Hematopoietic multipotent progenitor cell treated with erythropoietin and hydrocortisone succinate and interleukin-3 and kit ligand, for 6 days (in vitro differentiated cells): ENCODE measurements around the gene JMJD8.
"Not testable (repeated sequence)": the region's sequence is repeated elsewhere in the genome, so short reads cannot be mapped to it uniquely, and the experiment has no call there.

ENCODE experiments used
- DNase-seq: peaks from one replicate; pipeline ENCODE4 v3.0.0-alpha.2; 2015

Gene JMJD8

DNA sequence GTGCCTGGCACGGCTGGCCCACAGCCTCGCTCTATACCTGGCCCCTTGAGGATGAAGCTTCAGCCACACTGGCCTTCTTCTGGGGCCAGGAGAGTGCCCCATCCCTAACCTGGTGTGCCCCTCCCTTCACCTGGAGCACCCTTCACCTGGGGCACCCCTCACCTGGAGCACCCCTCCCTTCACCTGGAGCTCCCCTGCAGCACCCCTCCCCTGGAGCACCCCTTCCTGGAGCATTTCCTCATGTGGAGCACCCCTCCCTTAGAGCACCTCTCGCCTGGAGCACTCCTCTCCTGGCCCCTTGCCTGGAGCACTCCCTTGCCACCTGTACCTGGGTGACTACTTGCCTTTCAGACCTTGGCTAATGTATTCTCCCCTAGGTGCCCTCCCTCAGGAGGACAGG lies 23.9 kb upstream of the JMJD8 start:
- DNase-seq, result no peak

DNA sequence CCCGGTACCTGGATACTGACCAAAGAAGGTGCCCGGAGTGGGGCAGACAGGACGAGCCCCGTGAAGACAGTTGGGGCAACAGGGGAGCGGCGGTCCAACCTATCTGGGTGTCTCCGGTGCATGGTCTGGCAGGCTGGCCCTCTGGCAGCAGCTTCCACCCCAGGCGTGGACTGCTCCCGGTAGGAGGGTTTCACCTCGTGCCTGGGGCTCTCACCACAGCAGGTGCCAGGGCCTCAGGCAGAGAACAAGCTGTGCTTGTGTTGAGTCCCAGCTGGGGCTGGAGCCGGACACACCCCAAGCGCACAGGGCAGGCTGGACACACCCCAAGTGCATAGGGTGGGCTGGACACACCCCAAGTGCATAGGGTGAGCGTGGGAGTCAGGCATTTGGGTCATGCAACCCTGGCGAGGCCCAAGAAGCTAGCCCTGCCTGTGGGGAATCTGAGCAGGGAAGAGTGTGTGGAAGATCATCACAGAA lies 23.0 kb upstream of the JMJD8 start:
- no peak for DNase-seq

DNA sequence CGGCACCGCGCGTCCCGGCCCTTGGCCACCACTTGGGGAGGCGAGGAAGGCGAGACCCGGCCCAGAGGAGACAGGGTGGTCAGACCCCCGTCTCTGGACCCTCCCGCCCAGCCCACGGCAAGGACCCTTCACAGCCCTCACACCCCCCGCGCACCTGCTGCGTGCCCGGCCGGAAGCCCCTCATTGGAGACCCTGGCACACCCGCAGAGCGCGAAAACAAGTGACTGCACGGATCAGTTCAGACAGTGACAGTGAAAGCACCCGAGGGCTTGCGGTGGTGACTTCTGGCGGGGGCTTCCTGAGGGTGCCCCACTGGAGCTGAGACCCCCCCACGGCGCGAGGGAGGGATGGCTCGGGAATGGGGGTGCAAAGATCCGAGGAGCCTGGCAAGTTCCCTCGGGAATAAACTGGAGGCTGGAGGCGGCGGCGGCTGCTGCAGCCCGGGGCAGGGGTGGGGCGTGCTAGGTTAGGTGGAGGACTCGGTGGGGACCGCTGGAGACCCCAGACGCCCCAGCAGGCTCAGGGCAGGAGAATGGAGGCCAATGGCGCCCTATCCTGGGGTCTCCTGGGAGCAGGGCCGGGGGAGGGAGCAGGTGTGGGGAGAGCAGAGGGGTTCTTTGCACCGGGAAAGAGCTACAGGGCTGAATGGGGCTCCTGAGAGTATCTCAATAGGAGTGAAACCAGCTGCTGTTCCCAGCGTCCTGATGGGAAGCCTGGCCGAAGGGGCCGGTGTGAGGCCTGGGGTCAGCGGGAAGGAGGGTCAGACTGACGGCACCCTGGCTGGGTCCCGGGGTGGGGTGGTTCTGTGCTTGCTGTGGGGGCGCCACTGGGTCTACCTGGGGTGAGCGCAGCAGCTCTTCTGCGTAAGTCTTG lies 22.3 kb upstream of the JMJD8 start:
- DNase-seq, result no peak

DNA sequence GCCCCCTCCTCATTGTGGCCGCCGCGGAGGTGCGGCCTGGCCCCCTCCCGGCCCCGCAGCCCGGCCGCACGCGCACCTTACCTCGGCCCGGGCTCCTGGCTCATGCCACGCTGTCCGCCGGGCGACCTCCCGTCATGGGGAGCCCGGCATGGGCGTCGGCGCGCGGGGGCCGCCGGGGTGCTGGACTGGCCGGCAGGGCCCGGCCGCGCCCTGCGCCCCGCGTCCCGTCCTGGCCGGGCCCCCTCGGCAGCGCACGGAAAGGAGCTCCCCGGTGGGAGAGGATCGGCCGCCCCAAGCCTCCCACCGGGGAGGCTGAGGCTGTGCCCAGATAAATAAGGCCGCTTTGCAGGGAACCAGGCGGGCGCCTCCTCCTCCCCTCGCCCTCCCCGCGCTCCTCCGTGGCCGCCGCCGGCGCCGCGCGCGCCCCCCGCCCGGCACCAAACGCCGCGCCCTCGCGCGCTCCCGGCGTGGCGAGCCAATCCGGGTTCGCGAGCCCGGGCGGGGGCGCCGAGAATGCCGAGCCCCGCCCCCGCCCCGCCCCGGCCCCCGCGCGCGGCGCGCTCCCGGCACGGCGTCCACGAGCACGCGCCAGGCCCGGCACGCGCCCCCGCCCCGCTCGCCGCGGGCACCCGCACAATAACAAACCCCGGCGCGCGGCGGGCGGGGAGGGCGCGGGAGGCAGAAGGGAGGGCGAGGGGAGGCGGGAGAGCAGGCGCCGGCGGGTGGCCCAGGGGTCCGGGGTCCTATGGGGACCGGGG lies 21.5 kb upstream of the JMJD8 start, which contains the start of gene FBXL16:
Gene FBXL16 (minus strand): TSS at position 371 of the 758 bp plus-strand sequence. CDS start 8,396 bp downstream, outside the sequence.
- DNase-seq, result no peak

DNA sequence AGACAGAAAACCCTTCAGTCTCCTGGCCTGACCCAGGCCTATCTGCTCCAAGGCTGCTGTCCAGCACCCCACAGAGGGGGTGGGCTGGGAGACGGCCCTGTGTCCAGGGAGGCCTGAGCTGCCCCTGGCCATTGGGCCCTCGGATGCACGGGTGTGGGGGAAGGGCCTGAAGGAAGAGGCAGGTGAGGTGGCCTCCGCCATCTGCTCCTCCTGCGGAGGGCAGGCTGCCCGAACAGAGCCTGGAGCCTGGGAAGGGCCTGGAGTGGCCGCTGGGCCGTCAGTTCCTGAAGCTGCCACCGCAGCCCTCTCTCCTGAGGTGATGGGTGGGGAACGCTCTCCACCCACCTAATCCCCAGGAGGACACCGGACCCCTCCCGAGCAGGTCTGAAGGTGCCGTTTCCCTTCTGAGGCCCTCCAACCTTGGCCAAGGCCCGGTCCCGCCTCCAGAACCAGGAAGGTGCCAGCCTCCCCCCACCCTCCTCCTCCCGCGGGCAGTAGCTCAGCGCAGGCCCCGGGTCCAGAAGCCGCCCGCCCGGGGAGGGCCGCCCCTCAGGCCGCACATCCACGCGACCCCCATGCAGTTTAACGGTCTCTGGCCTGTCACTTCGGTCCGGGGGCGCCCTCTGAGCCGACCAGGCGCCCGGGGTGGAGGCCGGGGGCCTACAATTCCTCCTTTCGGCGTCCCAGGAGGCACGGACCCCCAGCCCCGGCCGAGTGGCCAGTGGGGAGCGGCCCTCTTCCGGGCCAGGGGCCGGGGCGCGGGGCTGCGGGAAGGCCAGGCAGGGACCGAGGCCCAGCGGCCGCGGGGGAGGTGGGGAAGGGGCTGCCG lies 20.6 kb upstream of the JMJD8 start:
- no peak for DNase-seq

DNA sequence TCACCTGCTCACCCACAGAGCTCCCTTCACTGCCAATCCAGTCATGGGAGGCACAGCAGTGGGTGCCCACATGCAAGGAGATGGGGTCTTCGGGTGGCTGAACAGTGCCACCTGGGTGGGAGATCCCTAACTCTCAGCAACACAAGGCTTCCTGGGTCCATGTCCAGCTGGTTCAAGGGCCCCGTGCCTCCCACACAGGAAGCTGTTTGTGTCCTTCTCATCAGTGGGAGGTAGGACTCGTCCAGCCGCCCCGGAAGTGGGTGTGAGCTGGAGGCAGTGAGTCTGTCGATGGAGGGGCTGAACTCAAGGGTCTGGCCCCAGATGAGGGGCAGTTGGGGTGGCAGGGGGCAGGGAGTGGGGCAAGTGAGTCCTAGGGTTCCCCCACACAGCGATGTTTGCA lies 19.9 kb upstream of the JMJD8 start:
- DNase-seq, result no peak

DNA sequence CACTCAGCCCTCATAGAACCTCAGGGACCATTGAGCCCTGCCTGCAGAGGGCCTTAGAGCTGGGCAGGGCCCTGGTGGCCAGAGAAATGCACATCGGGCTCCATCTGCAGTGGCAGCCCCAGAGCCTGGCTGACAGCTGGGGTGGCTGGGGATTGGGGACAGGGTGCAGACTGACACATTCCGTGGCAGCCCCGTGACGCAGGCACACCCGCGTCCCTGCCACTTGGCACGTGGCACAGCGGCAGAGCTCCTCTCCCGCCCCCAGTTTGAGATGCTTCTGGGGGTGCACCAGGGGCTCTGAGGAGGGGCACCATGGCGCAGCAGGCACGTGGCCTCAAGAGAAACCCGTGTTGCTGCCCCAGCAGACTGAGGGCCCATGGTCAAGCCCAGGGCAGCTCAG lies 19.3 kb upstream of the JMJD8 start:
- DNase-seq, result no peak

DNA sequence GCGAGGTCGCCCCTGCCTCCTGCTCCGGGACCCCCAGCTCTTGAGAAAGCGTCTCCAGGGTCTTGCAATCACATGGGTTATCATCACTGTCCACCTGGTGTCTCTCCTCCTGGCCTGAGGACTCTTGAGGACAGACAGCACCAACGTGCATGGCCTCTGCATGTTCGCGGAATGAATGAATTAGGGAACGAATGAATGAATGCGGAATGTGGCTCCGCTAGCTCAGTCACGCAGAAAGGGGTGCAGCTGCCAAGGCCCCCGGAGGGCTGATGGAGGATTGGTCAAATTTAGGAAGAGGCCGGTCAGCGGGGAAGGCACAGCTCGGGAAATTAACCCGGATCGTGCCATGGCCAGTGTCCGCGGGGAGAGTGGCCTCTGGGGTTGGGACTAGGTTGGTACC lies 18.2 kb upstream of the JMJD8 start:
- no peak for DNase-seq

DNA sequence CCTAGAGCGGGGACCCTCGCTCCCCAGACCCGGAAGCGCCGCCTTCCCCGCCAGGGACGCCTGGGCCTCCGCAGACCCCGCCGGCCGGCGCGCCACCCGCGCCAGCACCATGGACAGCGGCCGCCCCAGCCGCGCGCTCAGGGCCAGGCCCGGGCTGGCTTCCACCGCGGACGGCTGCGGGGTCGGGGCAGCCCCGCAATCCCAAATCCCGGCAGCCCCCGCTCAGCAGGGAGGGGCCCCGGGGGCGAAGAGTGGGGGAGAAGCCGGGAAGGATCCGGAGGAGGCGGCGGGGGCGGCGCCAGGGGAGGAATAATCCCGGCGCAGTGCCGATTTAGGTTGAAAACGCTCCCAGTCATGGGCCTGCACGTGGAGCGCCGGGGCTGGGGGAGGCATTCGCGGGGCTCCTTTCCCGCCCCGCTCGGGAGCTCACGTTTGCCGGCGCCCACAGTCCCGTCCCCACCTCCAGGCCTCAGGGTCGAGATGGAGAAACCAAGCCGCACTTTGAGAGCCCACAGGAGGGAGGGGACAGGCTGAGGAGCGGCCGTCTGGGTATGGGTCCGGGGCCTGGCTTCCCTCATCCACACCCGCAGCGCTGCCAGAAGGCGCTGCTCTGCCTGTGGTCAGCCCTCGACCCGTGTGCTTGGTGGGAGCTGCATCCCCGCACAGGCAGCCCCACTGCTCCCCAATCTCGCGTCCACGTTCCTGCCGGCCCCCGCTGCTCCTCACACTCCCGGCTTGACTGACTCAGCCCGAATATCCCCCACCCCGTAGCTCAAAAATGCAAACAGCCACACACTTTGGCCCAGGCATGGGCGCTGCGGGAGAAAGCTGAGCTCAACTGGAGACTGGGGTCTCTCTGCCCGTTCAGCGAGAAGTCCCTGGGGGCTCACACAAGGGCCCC lies 16.8 kb upstream of the JMJD8 start:
- DNase-seq, result no peak

DNA sequence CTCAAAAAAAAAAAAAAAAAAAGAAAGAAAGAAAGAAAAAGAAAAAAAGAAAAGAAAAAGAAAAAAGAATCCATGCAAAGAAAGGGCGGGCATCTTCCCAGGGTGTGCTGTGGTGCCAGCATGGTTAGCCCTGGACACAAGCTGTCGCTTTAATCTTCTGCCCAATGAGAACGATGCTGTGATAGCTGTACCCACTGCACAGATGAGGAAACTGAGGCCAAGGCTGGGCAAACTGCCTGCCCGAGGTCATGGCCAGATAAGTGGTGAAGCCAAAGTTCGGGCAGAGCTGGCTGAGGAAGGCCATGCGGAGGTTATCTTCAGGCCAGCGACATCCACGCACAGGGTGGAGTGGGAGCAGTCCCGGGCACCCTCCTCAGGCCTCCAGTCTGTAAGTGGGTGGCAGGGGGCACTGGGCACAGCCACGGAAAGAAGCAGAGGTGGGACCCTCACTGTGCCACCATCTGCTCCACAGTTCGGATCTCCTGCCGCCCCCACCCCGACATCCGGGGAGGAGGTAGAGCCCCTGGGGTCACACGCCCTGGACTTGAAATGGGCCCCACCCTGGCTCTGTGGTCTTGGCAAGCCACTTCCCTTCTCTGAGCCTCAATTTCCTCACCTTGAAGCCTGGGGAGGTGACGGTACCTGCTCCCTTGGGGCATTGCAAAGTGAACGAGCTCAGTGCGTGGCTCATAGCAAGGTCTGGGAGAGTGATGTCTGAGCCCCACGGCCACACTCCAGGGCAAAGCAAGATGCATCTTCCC lies 15.0 kb upstream of the JMJD8 start:
- DNase-seq, result no peak

DNA sequence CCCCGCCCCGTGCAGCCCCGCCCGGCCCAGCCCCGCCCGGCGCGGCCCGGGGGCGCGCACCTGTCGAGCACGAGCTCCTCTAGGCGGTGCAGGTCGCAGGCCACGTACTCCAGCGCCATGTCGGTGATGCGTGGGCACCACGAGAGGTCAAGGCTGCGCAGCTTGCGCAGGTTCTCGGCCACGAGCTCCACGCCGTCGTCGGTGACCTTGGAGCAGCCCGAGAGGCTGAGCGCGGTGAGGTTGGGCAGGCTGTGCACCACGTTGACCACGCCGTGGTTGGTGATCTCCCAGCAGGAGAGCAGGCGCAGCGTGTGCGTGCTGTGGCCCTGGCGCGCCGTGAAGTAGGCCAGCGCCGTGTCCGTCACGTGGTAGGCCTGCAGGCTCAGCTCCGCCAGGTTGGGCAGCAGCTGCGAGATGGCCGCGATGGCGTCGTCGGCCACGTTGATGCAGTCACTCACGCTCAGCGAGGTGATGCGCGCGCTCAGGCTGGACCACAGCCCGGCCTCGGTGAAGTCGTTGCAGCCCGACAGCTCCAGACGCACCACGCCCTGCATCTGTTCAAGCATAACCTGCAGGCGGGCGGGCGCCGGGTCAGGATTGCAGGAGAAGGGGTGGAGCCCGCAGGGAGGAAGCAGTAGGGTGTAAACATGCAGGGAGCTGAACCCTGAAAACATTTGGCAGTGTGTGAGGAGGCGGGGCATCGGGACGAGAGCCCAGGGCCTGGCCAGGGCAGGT lies 11.4 kb upstream of the JMJD8 start:
- peak; percentile 69 for DNase-seq

DNA sequence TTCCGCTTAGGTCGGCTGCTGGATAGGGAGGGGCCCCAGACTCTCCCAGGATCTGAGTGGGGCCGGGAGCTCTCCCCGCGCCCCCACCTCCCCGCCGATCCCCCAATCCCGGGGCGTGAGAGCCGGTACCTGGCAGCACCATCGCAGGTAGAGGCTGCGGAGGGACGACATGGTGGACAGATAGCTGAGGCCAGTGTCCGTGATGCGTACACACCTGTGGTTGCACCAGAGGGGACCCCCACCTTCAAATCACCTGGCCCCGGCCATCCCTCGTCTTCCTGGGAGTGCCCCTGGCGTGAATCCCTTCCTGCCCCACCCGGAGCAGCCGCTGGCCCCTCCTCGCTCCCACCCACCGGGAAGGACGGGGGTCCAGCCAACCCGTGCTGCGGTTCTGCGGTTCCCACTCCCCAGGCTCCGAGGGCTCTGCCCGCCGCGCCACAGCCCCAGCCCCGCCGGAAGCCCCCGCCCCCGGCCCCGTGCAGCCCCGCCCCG lies 10.8 kb upstream of the JMJD8 start:
- DNase-seq, result no peak

DNA sequence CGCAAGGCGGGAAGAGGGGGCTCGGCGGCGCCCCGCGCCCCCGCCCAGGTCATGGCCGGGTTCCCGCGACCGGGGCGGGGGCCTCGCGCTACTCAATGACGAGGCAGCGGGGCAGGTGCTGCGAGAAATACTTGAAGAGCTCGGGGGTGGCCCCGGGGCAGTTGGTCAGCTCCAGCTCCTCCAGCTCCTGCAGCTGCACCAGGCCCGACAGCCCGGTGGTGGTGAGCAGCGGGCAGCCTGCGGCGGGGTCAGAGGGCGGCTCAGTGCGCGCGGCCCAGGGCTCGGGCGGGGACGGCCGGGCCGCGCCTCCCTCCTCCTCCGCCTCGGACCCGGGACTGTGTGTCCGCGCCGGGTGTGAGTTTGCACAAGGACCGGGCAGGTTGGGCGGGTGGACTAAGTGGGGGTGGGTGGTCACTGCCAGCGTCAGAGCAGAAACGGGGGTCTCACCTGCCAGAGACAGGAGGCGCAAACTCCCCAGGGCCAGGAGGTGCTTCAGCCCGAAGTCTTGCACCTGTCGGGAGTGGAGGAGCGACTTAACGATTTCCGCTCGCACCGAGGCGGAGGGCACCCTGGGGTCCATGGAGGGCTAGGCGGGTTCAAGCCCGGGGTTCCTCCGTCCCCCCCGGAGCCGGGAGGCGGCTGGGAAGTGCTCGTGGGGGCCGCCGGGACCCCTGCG lies 10.2 kb upstream of the JMJD8 start:
- no peak for DNase-seq

DNA sequence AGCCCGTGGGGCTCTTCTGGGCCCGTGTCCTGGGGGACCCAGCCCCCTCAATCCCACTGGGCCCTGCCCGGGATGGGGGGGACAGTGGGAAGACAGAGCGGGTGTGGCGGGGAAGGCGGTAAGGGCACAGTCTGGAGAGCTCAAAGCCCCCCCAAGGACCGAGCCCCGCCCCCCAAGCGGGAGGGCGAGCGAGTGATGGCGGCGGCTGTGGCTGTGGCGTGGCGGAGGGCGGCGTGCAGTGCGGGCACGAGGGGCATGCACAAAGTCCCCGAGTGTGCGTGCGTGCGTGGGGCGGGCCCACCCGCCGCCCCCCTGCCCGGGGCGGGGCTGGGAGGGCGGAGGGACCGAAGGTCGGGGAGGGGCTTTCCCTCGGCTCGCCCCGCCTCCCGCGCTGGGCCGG lies 9.6 kb upstream of the JMJD8 start:
- no peak for DNase-seq

DNA sequence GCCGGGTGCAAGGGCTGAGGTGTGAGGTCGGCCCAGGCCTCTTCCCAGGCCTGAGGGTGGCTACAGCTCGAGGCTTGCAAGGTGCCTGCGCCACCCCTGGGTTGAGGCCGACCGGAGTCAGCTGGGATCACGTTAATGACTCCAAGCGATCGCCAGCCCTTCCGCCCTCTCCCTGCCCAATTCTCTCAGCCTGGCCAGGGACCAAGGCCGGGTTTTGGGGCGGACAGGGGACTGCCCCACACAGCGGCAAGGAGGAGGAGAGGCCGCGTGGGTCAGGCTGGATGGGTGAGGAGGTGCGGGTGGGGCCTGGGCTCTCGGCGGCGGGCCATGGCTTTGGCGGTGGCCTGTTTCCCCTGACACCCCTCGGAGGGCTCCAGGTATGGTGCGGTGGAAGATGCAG lies 9.2 kb upstream of the JMJD8 start:
- no peak for DNase-seq

DNA sequence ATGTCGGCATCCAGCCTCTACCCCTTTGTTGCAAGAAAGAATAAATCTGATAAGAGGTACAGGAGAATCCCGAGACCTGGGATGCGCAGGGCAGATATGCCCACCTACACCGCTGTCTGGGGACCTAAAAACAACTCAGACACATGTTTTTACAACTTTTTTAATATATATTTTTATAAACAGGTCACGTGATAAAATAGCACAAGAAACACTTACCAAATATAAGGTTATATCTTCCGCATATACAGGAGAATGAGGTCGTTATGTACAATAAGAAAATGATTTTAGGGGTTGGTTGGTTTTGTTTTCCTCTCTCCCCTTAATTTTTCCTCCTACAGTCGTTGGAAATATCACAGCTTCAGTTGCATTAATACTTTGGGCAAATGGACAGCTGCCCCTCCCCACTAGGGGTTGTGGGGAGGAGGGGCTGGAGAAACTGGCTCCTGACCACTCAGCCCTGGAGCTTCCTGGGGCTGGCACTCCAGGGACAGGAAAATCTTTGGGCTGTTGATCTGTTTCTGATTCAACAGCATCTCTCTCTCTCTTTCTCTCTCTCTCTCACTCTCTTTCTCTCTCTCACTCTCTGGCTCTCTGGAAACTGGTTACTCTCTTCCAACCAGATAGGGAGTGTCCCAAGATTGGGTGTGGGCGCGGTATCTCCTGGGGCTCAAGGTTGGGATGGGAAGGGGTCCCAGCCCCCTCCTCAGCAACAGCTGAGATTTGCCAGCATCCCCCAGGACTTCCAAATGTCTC lies 8.4 kb upstream of the JMJD8 start:
- no peak for DNase-seq

DNA sequence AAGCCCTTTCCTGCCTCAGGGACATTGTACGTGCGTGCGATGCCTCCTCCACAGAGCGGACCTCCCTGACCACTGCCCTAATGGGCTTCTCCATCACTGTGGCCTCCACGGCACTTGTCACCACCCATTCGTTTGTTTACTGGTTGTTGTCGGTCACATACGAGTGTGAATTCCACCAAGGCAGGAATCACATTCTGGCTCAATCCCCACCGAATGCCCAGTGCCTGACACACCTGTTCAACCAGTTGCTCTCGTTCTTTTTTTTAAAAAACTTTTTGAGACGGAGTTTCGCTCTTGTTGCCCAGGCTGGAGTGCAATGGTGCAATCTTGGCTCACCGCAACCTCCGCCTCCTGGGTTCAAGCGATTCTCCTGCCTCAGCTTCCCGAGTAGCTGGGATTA lies 7.1 kb upstream of the JMJD8 start:
- DNase-seq, result not testable (repeated sequence)

DNA sequence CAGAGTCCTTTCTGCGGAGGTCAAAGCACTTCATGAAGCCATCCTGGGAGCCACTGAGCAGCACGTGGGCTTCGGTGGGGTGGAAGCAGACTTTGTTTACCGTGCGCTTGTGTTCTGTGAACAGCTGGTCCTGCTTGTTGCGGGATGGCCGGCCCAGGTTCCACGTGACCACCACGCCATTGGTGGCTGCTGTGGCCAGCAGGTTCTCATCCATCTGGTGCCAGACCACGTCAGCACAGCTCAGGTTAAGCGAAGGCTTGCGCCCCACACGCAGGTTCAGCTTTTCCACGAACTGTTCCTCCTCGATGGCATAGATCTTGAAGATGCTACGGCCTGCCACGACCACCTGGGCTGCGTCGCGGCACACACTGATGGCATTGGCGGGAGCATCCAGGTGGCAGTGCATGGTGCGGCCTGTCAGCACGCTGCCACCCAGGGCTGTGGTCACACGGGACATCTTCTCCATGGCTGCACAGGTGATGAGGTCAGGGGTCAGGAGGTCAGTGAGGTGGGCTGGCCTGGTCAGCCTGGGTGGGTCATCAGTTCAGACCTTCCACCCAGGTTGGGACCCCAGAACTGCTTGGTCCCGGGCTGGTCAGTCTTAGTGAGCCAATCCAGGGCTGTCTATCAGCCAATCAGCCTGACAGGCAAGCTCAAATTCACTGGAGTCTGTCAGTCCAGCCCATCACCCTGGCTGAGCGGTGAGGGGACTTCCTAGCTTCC lies 5.2 kb upstream of the JMJD8 start:
- DNase-seq, result no peak
